Hematopoietic multipotent progenitor cell treated with erythropoietin and hydrocortisone succinate and interleukin-3 and kit ligand, for 15 days (in vitro differentiated cells): Measurements from ENCODE around the gene NPM1.
"Not testable (repeated sequence)": the region's sequence is repeated elsewhere in the genome, so short reads cannot be mapped to it uniquely, and the experiment has no call there.

ENCODE experiments used
- DNase-seq: peaks from one replicate; pipeline ENCODE4 v3.0.0-alpha.2; 2015; ENCODE audit warnings: low spot score

The NPM1 gene

DNA sequence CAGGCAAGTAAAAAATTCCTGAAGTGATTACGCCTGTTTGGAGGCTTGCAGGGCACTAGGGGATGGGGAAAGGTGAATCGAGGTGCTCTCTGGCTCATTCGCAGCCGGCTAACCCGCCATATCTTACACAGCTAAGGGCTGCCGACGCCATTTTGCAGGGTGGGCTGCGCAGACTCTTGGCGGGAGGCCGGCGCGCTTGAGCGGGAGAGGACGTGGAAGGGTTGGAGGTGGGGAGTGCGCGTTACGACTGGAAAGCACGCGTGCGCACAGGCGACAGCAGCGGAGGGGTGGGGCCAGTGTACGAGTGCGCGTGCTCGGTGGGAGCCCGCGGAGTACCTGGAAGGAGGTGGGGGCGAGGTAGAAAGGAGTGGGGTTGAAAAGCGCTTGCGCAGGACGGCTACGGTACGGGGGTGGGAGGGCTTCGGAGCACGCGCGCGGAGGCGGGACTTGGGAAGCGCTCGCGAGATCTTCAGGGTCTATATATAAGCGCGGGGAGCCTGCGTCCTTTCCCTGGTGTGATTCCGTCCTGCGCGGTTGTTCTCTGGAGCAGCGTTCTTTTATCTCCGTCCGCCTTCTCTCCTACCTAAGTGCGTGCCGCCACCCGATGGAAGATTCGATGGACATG is at the start of gene NPM1:
NPM1 (plus strand) TSS at position 505 of the 625 bp plus-strand sequence; CDS start at position 605, 100 bp downstream.
- peak; percentile 96 for DNase-seq

DNA sequence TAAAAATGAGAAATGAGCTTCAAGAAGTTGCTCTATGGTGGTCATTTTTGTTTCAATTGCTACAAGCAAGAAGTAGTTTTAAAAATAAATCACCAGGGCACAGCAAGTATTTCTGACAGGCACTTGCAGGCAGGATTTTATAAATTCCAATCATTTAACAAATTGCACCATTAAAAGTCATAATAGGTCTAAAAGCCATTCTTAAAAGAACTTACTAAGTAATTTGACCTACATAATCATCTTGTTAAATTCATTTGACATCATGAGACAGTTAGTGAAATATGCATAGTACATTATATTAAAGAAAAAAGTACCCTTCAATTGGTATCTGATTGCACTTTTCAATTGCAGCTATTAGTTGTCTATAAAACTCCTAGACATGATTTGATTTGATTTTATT is 47.6 kb upstream of the NPM1 start:
- DNase-seq = no peak

DNA sequence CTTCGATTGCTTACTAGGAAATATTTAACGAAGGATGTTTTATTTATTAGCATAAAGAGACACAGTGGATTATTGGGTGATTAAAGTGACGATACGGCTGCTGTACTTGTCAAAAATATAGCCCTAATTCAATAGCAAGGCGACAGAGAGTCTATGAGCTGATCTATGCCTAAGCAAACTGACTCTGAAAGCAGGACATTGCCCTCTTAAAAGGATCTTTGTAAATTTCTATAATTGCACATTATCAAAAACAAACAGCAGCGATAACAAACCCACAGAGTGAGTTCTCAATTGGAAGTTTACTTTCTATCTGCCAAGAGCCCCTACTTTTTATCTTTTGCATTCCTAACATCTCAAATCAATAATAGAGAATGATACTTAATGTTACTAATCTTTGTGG is 47.2 kb upstream of the NPM1 start:
- no peak for DNase-seq

GRCh38 chr5:171342362-171343111 is 45.1 kb upstream of the NPM1 start:
- peak; percentile 45 for DNase-seq

- DNase-seq = no peak
Observed at GRCh38 chr5:171344936-171345608, 42.6 kb upstream of the NPM1 start.

GRCh38 chr5:171351536-171352073 is 36.0 kb upstream of the NPM1 start:
- no peak for DNase-seq

GRCh38 chr5:171355302-171355724 is 32.3 kb upstream of the NPM1 start:
- no peak for DNase-seq

- no peak for DNase-seq
Observed at GRCh38 chr5:171357843-171358242, 29.8 kb upstream of the NPM1 start.

GRCh38 chr5:171361151-171361550 is 26.5 kb upstream of the NPM1 start:
- not testable (repeated sequence) for DNase-seq

- DNase-seq = not testable (repeated sequence)
Observed at GRCh38 chr5:171363249-171363648, 24.4 kb upstream of the NPM1 start.

DNA sequence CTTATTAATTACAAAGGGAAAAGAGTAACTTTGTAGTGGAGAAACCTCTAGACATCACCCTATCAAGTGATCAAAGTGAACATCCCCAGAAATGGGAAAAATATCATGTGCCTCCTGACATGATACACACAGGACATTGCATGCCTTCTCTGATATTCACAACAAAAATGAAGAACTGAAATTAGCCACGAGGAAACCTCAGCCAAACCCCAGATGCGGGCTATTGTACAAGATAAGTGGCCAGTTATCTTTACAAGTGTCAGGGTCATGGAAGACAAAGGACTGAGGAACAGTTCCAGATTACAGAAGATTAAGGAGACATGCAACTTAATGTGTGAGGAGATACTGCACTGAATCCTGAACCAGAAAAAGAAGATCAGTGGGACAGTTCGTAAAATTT is 23.8 kb upstream of the NPM1 start:
- DNase-seq = no peak

DNA sequence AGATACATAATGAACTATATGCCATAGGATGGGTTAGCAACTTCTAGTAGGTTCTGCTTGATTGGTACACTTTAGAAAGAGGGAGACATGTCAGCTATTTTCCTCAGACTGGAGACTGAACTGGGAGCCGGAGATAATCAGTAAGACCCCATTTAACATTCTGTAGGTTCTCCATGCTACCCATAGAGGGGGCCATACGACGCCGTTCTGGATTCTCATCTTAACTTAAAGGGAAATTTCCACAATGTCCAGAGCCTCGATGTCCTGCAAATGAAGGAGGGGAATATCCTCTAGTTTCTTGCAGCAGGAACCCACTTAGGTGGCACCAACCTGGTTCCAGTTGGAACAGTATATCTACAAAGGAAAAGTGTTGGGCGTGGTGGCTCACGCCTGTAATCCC is 22.3 kb upstream of the NPM1 start:
- DNase-seq = peak; percentile 8

- DNase-seq = no peak
Observed at GRCh38 chr5:171366645-171367044, 21.0 kb upstream of the NPM1 start.

DNA sequence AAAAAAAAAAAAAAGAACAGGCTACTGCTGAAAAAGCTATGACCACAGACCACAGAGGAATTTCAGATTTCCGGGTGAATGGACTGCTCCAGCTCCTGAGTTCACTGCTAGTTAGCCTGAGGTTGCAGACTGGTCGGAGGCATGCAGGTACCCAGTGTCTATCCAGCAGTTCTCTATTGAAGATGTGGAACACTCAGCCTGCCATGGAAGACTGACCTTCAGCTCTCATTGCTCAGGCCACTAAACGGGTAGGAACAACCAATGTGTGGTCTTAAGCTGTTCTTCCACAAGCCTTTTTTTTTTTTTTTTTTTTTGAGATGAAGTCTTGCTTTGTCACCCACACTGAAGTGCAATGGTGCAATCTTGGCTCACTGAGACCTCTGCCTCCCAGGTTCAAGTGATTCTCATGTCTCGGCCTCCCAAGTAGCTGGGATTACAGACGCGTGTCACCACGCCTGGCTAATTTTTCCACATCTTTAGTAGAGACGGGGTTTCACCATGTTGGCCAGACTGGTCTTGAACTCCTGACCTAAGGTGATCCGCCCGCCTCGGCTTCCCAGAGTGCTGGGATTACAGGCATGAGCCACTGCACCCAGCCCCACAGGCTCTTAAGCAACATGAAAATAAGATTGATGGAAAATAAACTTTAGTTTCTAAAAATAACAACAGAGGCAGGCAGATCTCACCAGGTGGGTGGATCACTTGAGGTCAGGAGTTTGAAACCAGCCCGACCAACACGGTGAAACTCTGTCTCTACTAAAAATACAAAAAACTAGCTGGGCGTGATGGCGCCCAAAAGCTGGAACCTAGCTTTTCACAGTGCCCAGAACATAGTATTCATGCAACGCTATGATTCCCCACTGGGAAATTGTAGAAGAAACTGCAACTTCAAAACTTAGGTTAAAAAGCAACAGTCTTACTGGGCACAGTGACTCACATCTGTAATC is 20.0 kb upstream of the NPM1 start:
- no peak for DNase-seq

DNA sequence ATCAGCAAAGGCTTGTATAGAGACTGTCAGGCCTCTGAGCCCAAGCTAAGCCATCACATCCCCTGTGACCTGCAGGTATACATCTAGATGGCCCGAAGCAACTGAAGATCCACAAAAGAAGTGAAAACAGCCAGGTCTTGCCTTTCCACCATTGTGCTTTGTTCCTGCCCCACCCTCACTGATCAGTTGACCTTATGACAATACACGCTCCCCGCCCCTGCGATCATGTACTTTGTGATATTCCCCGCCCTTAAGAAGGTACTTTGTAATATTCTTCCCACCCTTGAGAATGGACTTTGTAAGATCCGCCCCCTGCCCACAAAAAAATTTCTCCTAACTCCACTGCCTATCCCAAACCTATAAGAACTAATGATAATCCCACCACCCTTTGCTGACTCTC is 18.6 kb upstream of the NPM1 start:
- no peak for DNase-seq

GRCh38 chr5:171369898-171370297 is 17.8 kb upstream of the NPM1 start:
- no peak for DNase-seq

DNA sequence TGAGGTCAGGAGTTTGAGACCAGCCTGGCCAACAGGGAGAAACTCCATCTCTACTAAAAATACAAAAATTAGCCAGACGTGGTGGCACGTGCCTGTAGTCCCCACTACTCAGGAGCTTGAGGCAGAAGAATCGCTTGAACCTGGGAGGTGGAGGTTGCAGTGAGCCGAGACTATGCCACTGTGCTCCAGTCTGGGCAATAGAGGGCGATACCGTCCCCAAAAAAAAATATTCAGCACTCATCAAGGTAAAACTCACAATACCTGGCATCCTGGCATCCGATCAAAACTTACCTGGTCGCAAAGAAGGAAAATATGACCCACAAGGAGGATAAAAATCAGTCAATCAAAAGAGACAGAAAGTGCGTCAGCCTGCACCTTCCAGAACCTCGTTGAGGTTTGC is 16.8 kb upstream of the NPM1 start:
- not testable (repeated sequence) for DNase-seq

- DNase-seq = no peak
Observed at GRCh38 chr5:171371326-171371725, 16.3 kb upstream of the NPM1 start.

DNA sequence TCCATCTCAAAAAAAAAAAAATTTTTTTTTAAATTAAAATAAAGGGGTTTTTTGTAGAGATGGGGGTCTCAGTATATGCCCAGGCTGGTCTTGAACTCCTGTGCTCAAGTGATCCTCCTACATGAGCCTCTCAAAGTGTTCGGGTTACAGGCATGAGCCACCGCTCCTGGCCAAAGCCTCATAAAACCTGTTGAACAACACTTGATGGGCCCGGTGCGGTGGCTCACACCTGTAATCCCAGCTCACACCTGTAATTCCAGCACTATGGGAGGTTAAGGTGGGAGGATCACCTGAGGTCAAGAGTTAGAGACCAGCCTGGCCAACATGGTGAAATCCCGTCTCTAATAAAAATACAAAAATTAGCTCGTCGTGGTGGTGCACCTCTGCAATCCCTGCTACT is 7.7 kb upstream of the NPM1 start:
- DNase-seq = no peak

GRCh38 chr5:171384416-171384815 is 3.2 kb upstream of the NPM1 start:
- DNase-seq = not testable (repeated sequence)

DNA sequence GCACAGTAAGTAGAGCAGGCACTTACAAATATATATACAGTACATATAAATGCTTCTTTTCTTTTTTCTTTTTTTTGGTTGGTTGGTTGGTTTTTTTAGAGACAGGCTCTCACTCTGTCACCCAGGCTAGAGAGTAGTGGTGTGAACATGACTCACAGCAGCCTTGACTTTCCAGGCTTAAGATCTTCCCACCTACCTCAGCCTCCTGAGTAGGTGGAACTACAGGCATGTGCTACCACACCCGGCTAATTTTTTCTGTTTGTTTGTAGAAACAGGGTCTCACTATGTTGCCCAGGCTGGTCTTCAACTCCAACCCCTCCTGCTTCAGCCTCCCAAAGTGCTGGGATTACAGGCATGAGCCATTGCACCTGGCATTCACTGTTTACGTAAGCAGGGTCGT is 2.6 kb upstream of the NPM1 start:
- DNase-seq = not testable (repeated sequence)
